GM19468 (cell line): ENCODE results near the gene MPPED2.

ENCODE experiments used
- ATAC-seq: cut with Tn5 transposase; IDR thresholded peaks from one replicate; pipeline ENCODE4 v1.9.1; 2021; ENCODE audit warnings: mild to moderate bottlenecking, moderate library complexity, moderate number of reproducible peaks; ENCODE audit not compliant: unreplicated experiment; ENCODE audit errors: extremely low read depth

MPPED2 gene, protein sequence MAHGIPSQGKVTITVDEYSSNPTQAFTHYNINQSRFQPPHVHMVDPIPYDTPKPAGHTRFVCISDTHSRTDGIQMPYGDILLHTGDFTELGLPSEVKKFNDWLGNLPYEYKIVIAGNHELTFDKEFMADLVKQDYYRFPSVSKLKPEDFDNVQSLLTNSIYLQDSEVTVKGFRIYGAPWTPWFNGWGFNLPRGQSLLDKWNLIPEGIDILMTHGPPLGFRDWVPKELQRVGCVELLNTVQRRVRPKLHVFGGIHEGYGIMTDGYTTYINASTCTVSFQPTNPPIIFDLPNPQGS

DNA sequence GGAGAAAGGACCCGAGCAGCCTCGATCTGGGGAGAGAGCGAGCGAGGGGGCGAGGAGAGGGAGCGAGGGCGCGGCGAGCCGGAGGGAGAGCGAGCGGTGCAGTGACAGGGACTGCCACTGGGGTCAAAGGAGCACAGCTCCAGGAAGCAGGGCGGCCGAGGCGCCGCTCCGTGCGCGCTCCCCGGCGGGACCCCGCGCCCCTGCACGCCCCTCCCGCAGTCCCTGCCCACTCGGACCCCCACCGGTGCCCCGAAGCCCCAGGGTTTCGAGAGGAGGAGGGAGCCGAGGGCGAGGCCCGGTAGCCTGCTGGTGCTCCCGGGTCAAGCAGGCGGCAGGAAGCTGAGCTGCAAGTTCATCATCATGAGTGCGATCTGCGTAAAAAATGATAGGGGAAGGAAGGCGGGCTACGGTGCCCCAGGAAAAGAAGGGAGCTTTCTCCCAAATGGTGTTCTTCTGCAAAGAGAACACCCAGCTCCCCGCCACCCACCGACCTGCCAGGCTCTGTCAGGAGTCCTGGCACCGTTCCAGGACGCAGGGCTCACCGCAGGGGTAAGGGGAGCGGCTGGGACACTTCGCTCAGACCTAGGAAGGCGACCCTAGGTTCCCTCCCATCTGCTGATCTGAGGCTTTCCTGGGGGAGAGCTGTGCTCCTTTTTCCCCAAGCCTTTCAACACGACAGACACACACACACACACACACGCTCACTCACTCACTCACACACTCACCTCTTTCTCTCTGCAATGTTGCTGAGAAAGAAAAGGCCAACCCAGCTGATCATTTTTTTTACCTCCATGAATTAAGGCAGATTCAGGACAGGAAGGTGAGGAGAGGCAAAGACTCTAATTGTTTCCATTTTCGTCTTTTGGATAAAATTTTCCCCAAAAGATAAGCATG, at the start of gene MPPED2:
Gene MPPED2 (minus strand): TSS at position 103 of the 894 bp plus-strand sequence. CDS start 5,980 bp downstream, outside the sequence.
- ATAC-seq, result peak; percentile 74

DNA sequence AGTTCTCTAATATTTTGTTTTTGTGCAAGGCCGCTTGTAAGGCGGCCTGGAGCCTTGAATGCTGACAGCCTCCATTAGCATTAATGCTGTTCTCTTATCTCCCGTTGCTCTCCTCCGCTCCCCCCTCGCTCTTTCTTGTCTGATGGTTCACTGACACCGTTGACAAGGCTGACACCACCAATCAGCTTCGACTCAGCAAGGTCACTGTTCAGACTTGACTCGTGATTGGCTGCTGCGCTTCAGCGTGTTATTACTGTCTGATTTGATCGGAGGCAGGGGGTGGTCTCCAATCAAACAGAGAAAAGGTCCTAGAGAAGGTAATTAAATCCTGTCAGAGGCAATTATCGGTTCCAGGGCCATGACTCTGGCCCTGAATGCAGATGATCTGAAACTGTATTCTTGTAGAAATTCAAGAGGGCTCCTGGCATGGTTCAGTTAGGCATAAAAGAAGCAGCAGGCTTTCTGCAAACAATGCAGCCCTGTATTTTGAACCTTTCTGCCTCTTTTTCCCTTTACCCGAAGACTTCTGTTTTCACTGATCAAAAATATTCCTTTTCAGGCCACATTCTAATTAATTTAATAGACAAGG, 49.3 kb upstream of the MPPED2 start:
- no peak for ATAC-seq

DNA sequence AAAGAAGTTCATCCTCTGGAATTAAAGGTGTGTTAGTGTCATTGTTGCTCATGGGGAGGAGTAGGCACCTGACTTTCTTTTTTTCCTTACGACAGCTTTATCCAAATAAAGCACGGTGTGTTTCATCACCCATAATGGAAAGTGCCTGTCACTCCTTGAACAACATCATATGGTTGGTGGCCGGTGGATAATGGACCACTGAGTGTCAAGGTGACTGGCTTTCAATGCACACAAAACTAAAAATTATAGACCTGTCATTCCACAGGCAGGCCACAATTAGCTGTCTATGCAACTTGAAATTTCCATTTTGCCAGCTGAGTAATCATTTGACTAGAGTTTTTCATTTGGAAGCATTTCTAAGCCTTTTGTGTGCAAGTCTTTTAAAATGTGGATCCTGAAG, 45.0 kb upstream of the MPPED2 start:
- no peak for ATAC-seq

DNA sequence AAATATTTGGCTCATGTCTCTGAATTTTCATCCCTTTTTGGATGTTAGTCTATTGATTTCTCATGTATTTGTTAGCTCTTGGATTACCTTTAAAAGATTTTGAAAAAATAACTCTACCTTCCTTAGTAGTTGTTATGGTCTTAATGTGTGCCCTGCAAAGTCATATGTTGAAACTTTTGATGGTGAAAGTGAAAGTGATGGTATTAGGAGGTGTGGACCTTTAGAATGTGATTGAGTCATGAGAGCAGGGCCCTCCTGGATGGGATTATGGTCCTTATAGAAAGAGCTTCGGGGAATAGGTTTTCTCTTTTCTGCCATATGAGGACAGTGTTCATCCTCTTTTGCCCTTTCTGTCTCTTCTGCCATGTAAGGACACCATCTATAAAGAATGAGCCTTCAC, 33.6 kb upstream of the MPPED2 start:
- ATAC-seq, result no peak

DNA sequence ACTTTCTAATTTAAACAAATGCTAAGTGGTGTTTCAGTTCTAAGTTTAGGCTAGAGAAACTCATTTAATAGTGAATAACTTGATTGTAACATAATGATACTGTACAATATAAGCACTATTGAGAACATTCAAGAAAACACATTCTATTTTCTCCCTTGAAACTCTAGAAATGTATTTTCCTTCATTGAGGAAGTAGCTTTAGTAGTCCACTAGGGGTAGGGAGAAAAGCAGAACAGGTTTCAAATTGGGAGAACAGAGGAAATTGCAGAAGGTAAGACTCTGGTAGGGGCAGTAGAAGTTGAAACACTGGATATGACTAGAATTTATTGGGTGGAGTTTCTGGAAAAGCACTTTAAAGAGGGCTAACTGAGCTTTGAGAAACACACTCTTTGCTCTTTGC, 31.6 kb upstream of the MPPED2 start:
- ATAC-seq, result no peak

DNA sequence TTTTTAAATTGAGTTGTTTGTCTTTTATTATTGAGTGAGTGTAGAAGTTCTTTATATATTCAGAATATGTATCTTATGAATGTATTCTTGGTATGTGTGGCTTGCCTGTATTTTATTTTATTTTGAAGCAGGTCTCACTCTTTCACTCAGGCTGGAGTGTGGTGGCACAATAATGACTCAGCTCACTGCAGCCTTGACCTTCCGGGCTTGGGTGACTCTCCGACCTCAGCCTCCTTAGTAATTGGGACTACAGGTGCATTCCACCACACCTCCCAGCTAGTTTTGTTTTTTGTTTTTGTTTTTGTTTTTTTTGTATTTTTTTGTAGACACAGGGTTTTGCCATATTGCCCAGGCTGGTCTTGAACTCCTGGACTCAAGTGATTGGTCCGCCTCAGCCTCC, 24.5 kb upstream of the MPPED2 start:
- no peak for ATAC-seq

DNA sequence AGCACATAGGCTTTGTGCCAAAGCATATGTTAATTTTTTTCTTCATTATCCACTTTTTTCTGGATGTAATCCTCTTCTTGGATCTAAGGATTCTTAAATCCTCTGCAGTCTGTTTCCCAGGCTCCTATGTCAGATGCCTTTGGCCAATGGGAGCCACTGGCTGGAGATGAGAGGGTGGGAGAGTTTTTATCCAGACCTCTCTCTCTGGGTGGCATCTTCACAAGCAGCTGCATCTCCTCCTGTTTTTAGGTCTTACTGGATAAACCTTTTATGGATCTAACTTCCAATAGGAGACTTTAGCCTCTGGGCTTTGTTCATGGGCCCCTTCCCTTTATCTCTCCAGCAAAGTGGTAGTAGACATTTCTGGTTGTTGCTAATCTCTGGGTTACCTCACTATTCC, 22.4 kb upstream of the MPPED2 start:
- ATAC-seq, result no peak

DNA sequence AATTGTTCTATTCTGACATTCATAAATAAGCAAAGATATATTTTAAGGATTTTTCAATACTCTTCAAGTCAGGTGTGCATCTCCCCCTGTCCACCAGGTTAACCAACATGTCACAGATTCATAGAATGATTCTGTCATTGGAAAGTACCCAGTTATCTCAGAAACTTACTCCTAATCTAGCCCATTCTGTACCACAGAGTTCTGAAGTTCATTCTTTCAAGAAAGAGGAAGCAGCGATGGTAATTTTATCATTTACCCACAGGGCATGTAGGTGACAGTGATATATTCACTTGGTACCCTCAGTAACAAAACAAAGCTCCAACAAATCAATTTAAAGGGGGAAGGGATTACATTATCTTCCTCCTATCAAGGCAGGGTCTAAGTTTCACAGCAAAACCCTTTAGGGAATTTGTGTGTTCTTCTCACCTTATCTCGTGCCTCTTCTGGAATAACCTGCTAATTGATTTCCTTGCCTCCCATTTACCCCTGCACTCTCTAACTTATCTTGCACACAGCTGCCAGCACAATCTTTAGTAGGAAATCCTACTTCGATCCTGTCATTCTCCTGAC, 19.0 kb upstream of the MPPED2 start:
- ATAC-seq, result peak; percentile 33

DNA sequence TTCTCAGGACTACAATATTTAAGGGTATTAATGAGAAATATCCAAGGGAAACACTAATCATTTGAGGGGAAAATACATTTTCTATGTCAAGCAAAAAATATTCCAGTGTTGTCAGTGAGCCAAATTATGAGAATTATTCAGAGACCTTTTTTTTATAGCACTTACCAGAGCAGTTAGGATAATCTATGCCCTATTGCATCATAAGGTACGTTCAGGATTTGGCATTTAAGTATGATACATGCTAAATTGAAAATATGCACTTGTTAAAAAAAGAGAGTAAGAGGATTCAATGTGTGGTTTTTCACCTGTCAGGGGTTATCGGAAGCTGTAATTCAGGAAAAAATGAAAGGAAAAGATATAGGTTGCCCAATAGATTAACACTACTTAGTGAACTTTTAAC, 17.2 kb upstream of the MPPED2 start:
- no peak for ATAC-seq

DNA sequence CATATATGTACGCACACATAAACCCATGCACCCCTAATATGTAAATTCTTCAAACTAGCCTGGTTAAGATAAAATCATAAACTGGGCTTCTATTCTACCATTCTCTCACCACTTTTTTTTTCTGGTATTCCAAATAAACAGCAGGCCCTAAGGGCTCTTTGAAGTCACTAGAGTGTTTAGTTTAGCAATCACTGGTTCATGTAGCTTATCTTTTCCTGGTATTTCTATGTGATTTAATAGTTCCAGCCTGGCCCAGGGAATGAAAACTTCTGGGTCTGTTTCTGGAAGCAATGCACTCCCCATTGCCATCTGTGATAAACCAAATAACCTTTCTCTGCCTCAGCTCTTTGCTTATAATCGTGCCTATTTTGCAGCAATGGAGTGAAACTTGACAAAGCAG, 10.7 kb upstream of the MPPED2 start:
- no peak for ATAC-seq

DNA sequence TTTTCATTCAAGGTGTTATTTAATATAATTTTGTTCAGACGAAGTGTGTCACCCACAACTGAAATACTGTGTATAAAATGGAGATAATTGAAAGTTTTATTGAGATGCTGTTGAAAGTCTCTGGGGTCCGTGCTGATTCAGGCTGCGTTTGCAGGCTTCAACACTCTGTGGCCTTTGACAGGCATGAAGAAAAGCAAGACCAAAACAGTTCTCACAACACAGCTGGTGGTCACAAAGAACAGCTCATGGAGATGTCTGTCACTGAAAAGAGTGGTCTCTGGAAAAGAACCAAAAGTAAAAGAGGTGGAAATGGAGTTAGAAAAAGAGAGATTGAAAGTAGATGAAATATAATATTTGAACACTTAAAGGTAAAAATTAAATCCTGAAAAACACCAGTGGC, 9.8 kb upstream of the MPPED2 start:
- no peak for ATAC-seq

DNA sequence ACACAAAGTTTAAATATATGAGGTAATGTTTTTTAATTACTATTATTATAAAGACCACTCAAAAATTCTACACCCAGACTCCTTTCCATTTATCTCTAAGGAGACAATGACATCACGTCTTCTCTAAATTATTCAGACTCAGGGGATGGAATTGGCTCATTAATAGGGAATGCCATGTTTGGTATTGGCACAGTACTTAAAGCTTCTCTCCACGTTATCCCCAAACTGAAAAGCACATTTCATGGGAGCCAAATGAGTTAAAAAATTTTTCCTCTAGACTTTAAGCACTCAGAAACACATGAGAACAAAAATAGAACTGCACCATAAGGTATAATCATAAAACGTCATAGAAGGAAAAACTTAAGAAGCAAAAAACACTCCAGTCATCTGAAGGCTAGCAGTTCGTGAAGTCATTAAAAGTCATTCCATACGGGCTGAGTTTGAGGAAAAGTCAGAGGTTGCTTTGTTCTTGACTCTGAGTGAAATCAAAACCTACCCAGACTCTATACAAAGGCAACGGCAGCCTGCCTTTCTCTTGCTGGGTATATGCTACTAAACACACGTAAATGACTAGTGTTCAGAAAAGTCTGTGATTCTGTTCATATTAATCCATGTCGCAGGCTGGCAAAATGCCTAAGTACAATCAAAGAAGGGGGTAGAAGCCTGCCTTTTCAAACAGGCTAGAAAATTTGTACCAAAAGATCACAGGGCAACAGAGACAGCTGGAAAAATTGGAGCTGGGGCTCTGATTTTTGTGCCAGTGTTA, 8.7 kb upstream of the MPPED2 start:
- no peak for ATAC-seq

DNA sequence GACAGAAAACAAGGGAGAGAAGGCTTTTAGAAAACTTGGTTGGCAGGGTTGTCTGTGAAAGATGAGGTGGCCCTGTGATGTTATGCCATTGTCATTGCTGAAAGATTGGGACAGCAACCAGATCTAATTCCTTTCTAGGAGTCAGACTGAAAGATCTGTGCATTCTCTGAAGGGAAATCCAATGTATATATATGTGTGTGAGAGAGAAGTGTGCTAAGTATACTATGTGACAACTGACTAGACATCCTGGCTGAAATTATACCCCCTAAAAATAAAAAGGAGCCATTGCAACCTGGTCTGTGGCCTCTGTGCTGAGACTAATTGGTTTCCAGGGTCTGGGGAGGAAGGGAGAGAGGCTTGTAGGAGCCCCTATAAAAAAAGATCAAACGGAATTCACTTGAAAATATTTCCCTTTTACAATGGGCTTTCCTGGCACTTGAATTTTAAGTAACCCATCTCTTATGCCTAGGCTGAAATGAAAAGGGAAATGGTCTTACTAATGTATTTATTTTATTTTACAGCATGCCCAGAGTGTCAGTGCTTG, 1.2 kb upstream of the MPPED2 start:
- ATAC-seq, result no peak

DNA sequence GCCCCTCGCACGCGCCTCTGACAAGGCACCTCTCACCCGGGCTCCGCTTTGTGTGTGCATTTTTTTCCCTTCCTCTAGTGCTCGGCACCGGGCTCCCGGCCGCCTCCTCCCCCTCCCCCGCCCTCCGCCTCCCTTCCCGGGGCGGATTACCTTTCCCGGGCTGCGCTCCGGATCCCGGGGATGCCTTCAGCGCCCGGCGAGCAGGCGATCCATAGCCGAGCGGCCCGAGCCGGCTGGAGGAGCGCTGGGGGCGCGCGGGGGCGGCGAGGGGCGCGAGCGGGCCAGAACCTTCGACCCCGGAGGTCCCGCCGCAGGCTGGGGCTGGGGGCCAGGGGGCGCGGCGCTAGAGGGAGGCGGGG, 282 bp downstream of the MPPED2 start:
- no peak for ATAC-seq

DNA sequence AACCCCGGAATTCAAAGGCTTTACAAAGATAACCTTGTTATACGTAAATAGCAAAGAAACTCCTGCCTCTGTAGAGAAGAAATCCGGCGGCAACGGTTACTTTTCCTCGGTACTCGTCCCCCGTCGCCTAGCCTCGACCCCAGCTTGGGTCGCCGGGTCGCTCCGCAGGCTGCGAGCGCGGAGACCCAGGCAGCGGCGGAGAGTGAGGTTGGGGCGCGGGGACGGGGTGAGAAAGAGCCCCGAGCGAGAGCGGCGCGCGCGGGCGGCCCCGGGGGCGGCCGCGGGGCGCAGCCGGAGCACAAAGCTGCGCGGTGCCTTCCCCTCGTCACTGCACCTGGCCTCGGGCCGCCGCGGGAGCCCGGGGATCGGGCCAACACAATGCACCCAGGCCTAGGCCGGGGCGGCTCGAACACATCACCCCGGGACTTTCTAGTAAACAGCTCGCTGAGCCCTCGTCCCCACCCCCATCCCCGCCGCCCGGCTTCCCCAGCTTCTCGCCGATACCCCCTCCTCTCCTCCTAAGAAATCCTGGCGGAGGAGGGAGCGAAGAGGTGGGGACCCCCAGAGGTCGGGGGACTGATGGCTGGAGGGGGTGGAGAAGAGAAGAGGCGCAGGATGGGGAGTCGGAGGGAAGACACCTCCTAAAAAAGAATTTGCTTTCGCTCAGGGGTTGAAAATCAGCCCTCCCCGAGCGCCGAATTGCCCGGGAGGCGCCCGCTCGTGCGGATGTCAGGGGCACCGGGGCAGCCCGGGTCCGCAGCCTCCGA, 845 bp downstream of the MPPED2 start:
- ATAC-seq, result no peak

DNA sequence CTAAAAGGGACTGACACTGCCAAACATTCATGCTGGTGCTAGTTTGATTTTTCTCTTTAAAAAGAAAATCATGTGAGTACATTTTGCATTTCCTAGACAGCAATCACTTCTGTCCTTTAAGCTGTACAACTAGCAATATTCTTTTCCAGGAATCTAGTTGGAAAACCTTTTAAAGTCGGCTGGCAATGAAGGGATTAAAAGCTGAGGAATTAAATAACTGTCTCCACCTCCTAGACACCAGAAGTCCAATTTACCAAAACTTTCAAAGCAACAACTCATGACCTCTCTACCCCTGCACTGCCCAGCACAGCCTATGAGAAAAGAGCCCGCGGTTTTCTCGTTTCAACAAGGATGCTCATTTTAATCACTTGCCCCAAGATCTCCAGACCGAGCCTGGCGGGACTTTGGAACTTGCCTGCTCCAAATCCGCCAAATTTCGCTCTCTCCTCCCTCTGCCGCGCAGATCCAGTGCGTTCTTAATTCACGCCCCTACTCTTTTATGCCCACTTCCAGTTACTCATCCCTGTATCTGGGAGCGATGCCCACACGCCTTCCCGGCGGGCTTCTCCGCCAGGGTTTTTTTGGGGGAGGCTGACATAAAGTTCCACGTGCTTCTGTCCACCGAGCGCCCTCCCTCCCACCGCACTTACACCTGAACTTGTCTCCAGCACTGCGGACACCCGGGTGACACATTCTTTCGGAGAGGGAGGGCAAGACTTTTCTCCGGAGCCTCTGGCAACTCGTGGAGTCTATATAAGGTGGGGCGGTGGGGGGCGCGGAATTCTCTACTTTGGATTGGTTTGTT, 2.5 kb downstream of the MPPED2 start:
- ATAC-seq, result no peak

DNA sequence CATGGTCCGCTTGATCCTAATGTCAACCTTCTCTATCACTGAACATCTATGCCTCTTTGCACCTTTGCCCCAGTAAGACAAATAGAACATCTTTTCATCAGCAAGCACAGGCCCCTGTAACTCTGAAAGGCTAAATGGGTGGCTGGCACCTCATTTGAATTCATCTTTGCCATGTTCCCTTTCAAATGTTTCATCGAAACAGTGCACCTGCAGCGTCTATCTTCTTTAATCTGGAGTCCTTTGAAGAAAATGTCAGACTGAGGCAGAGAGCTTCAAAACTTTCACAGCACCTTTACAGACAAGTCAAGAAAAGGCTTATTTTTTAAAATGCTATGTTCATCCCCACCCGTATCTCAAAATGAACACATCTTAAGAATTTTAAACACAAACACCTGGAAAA, 3.4 kb downstream of the MPPED2 start:
- ATAC-seq, result no peak

DNA sequence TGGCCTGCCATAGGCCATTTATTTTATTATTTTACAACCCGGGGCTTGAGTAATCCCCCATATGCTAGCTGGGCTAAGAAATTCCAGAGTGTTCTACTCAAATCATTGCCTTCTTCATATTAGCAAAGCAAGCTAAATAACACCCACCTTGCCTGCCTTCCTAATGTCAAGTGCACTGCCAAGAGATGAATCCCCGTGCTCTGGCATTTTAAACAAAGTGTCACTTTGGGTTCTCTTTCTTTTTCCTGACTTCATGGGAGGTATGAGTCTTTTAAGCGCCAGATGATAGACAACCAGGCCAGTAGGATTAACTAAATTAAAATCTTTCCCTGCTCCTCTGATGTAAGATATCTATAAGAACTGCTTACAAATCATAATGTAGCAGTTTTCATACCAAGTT, 4.5 kb downstream of the MPPED2 start:
- no peak for ATAC-seq
